Gastrocnemius medialis (tissue), 4 donors: Measurements from ENCODE around the gene RPAIN. TPM values are rescaled to one million over a fixed set of nuclear protein-coding genes. Genes with fewer than 3 reads are reported as not detected.

ENCODE experiments used
- ATAC-seq, 2 donors: fragments of 150-250 bp; one replicate each; pipeline ENCODE4 v1.9.1; 2016
- DNase-seq, 2 donors: peaks; one replicate each; pipeline ENCODE4 v3.0.0-alpha.2; 2019
- H3K27ac ChIP-seq, 4 donors: fragments of 200-600 bp; sonication (generic); 1 replicate in 1 of 4; 2 replicates in 3 of 4; pipeline ENCODE4 v1.5.1; 2016 to 2018; ENCODE audit warnings: mild to moderate bottlenecking in 2 of 4, moderate library complexity in 1 of 4
- H3K27me3 ChIP-seq, 3 donors: fragments of 200-600 bp; sonication (generic) in 2 of 3; 1 replicate in 1 of 3; 2 replicates in 2 of 3; pipeline versions ENCODE4 v1.5.1 to v1.6.0; 2016 to 2019; ENCODE audit warnings: mild to moderate bottlenecking in 1 of 3, moderate library complexity in 1 of 3
- H3K36me3 ChIP-seq, 2 donors: fragments of 200-600 bp; sonication (generic) in 1 of 2; one replicate each; pipeline ENCODE4 v1.5.1; 2017 to 2018
- H3K4me1 ChIP-seq, 2 donors: fragments of 200-600 bp; sonication (generic) in 1 of 2; one replicate each; pipeline ENCODE4 v1.5.1; 2016 to 2017; ENCODE audit warnings: mild to moderate bottlenecking in 2 of 2
- H3K4me3 ChIP-seq, 4 donors: fragments of 200-600 bp; sonication (generic) in 3 of 4; 1 replicate in 1 of 4; 2 replicates in 3 of 4; pipeline ENCODE4 v1.5.1; 2016 to 2019; ENCODE audit warnings: mild to moderate bottlenecking in 2 of 4
- H3K9me3 ChIP-seq, 3 donors: fragments of 200-600 bp; sonication (generic) in 2 of 3; 1 replicate in 1 of 3; 2 replicates in 2 of 3; pipeline ENCODE4 v1.5.1; 2016 to 2019
- CTCF ChIP-seq, 5 experiments: fragments of 450-650 bp in 3 of 5; fragments of 200-600 bp in 2 of 5; sonication (generic) in 2 of 5; IDR thresholded peaks in 4 of 5; conservative IDR thresholded peaks in 1 of 5; 1 replicate in 4 of 5; 2 replicates in 1 of 5; pipeline ENCODE4 v1.5.1; 2016 to 2019; ENCODE audit warnings: antibody characterized with exemption in 5 of 5, mild to moderate bottlenecking in 3 of 5, moderate library complexity in 3 of 5
- POLR2A ChIP-seq, 2 donors: fragments of 450-650 bp; IDR thresholded peaks; one replicate each; pipeline ENCODE4 v1.6.1; 2017; ENCODE audit warnings: antibody characterized with exemption in 2 of 2, mild to moderate bottlenecking in 2 of 2, moderate library complexity in 2 of 2
- in situ Hi-C, 4 donors: fragments of 200-750 bp; cut with MboI; loops; one replicate each; pipeline versions ENCODE4 v1.15.0 to v1.8.0; 2017; ENCODE audit warnings: low sequenced_read_pairs in 4 of 4
- intact Hi-C: fragments of 100-400 bp; cut with DNase I; formaldehyde crosslinking; loops from one replicate; pipeline ENCODE4 v1.15.1; 2023; ENCODE audit warnings: low total_unique reads
- total RNA-seq, 4 donors: library from RNA; depleted of rRNA; stranded (reverse); fragments of >200 nt; gene quantifications; one replicate each; pipeline versions ENCODE4 v1.1.0 to v1.2.3, GENCODE V29; 2016

Gene RPAIN
- total RNA-seq, 4 donors from 2014 or later, result 45.3 to 66.7 (median 53.7) TPM

GRCh38 chr17:5413682-5414081 lies 6.3 kb upstream of the RPAIN start:
- in situ Hi-C loops (no loop called here), intact Hi-C loops (no loop called here)
- H3K27me3 ChIP-seq, result no peaks in the 10 kb centered on the region
- no peak overlapping the region for H3K4me3 ChIP-seq
- H3K9me3 ChIP-seq, result no peaks in the 10 kb centered on the region
- peaks cover 24 to 50% of the 10 kb centered on the region in 2 donors for H3K4me1 ChIP-seq
- TF ChIP-seq CTCF (IDR thresholded peaks at IDR 0.05 in 4 of 5, conservative IDR thresholded peaks at IDR 0.05 in 1 of 5) (no peak), POLR2A (IDR thresholded peaks at IDR 0.05) (no peak)
- ATAC-seq (peak; percentile 96 to 97), DNase-seq (no peak)
- peak overlapping the region; percentile 80 to 83 (median 82) for H3K27ac ChIP-seq
- peaks cover 0 to 53% of the 10 kb centered on the region in 2 donors for H3K36me3 ChIP-seq

DNA sequence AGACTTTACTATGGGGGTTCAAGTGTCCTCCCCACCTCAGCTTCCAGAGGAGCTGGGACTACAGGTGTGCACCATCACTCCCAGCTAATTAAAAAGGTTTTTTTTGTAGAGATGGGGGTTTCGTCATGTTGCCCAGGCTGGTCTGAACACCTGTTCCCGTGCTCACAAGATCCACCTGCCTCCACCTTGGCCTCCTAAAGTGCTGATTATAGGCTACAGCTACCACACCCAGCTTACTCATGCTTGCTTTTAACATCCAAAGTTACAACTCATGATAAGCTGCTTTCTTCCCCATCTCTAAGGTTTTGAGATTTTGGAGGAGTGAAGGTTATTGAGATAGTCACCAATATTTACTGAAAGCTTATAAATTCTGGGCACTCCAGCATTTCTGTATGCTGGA lies 3.1 kb upstream of the RPAIN start:
- Histone ChIP-seq H3K9me3 (no peaks in the 10 kb centered on the region), H3K4me1 (peaks cover 37 to 49% of the 10 kb centered on the region in 2 donors), H3K36me3 (peaks cover 0 to 34% of the 10 kb centered on the region in 2 donors), H3K4me3 (no peak overlapping the region), H3K27me3 (no peaks in the 10 kb centered on the region), H3K27ac (peak overlapping the region; percentile 86 to 98 (median 94))
- ATAC-seq (no peak), DNase-seq (no peak)
- intact Hi-C loops, result no loop called here
- in situ Hi-C loops, result no loop called here
- TF ChIP-seq POLR2A (IDR thresholded peaks at IDR 0.05), result no peak
- TF ChIP-seq CTCF (IDR thresholded peaks at IDR 0.05 in 4 of 5, conservative IDR thresholded peaks at IDR 0.05 in 1 of 5), result no peak

DNA sequence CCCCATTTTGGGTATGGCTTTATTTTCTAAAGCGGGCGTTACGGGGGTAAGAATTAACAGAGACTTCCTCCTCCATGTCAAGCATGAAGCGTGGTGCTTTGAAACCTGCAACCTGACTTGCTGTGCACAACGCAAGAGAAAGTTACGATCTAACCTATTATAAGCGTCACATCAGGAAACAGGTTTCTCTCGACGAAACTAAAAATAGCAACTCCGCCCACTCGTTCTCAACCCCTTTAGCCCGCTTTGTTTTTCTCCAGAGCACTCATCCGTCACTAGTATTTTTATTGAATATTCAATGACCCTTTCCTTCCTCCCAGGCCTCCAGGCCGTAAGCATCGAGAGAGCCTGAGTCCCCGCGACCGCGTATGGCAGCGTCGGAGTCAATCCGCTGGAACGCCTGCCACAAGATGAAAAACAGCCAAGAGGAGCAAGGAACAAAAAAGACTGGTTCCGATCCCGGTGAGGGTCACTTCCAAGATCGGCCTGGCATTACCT lies 1.1 kb upstream of the RPAIN start:
- in situ Hi-C loops, result no loop called here
- H3K36me3 ChIP-seq, result peaks cover 0 to 36% of the 10 kb centered on the region in 2 donors
- no peak for TF ChIP-seq POLR2A (IDR thresholded peaks at IDR 0.05)
- TF ChIP-seq CTCF (IDR thresholded peaks at IDR 0.05 in 4 of 5, conservative IDR thresholded peaks at IDR 0.05 in 1 of 5), result no peak
- peak overlapping the region; percentile 86 to 98 (median 94) for H3K27ac ChIP-seq
- DNase-seq (peak; percentile 19 to 54), ATAC-seq (peak; percentile 30 to 49)
- intact Hi-C loops, result loop anchor here (1.0 kb wide), 3 partner anchors 20 to 135 kb away; partner anchors contain the start of genes C1QBP, DERL2 and MIS12
- peak overlapping the region; percentile 76 to 99 (median 92) for H3K4me3 ChIP-seq
- H3K4me1 ChIP-seq, result peaks cover 31 to 36% of the 10 kb centered on the region in 2 donors
- H3K9me3 ChIP-seq, result no peaks in the 10 kb centered on the region
- no peaks in the 10 kb centered on the region for H3K27me3 ChIP-seq

DNA sequence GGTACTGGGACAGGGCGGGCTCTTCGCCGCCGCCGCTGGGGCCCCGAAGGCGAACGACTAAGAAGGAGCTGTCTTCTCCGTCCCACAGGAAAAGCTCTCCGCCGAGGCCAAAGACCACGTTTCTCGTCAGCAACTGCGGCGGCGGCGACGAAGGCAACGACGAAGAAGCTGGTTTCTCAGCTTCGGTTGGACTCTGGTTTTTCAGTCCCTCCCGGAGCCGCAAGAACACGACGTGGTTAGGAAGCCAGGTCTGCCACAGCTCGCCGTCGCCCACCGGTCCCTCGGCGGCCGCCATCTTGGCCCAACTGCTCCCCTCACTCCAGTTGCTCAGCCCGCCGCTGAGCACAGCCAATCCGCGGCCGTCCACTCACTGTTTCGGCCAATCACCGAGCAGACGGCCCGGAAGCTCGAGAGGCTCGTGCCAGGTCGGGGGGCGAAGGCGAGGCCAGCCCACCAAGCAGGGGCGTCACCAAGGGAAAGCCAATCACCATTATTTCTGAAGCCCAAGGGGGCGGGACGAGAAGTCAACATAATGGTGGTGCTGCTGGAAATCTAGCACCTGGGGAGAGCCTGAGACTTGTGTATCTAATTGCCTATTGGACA lies 525 bp upstream of the RPAIN start, which contains the start of gene NUP88:
Gene NUP88 (minus strand): TSS at position 307 of the 603 bp plus-strand sequence. CDS start 12 bp downstream, at position 295.
- peaks cover 0 to 40% of the 10 kb centered on the region in 2 donors for H3K36me3 ChIP-seq
- intact Hi-C loops, result loop anchor here (1.0 kb wide), 3 partner anchors 20 to 135 kb away; partner anchors contain the start of genes C1QBP, DERL2 and MIS12
- in situ Hi-C loops, result no loop called here
- H3K27me3 ChIP-seq, result no peaks in the 10 kb centered on the region
- no peaks in the 10 kb centered on the region for H3K9me3 ChIP-seq
- peaks cover 28 to 31% of the 10 kb centered on the region in 2 donors for H3K4me1 ChIP-seq
- TF ChIP-seq POLR2A (IDR thresholded peaks at IDR 0.05) (peak; percentile 94), CTCF (IDR thresholded peaks at IDR 0.05 in 4 of 5, conservative IDR thresholded peaks at IDR 0.05 in 1 of 5) (no peak)
- H3K4me3 ChIP-seq, result peak within 1 kb of the TSS; percentile 76 to 99 (median 92)
- peak; percentile 95 for DNase-seq
- ATAC-seq, result peak; percentile 91
- peak within 1 kb of the TSS; percentile 86 to 98 (median 94) for H3K27ac ChIP-seq
